ENCODE results near the gene KCNG3.

The KCNG3 gene

DNA sequence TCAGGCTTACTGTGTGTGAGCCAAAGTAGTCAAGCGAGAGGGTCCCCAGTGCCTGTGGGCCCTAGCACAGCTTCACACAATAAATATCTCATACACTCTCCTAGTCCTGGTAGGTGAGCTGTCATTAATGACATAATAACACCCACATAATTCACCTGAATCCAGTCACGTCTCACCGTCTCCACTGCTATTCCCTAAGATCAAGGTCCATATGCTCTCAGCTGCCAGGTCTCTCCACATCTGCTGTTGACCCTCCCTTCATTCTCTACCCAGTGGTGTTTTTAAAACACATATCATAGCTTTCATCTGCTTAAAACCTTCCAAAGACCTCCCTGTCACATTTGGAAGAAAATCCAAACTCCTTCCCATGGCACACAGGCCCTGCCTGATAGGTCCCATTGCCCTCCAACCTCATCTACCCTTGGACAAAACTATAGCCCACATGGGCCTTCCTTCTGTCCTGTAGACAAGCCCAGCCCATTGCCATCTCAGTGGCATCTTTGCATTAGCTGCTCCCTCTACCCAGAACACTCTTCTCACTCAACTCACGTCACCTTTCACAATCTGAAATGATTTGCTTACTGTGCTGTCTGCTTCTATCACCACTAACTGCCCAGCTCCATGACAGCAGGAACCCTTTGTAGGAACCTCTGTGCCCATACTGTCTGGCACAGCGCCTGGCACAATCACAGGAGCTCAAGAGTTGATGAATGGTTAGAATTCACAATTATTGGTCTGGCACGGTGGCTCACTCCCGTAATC is 7.5 kb downstream of the KCNG3 start:
- DNase-seq, result no peak

DNA sequence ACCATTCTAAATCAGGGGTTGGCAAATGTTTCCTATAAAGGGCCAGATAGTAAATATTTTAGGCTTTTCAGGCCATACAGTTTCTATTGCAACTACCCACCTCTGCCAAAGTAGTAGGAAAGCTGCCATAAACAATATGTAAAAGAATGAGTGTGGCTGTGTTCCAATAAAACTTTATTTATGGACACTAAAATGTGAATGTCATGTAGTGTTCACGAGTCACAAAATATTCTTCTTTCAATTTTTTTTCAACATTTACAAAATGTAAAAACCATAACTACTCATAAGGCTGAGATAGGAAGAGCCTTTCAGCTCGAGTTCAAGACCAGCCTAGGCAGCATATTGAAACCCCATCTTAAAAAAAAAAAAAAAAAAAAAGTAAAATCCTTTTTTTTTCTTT is 13.4 kb downstream of the KCNG3 start:
- DNase-seq, result no peak

DNA sequence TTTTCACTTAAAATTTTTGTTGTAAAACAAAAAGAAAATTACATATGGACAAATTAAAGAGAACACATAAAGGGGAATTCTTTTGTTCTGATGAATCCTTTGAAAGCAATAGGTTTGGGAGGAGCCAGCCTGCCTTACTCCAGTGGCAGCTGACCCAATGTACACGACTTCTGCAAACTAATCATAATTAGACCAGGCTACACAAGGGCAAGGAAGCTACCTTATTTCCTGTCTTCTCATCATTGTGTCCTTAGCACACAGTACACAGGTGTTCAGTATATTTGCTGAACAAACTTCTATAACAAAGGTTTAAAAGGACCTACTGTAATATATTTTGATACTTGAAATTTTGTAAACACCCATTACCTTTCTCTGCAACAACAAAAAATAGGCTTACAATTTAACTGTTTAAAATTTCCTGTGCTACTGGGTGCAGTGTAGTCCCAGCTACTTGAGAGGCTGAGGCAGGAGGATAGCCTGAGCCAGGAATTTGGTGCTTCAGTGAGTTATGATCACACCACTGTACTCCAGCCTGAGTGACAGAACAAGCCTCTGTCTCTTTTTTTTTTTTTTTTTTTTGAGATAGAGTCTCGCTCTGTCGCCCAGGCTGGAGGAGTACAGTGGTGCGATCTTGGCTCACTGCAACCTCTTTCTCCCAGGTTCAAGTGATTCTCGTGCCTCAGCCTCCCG is 18.9 kb downstream of the KCNG3 start:
- no peak for DNase-seq

DNA sequence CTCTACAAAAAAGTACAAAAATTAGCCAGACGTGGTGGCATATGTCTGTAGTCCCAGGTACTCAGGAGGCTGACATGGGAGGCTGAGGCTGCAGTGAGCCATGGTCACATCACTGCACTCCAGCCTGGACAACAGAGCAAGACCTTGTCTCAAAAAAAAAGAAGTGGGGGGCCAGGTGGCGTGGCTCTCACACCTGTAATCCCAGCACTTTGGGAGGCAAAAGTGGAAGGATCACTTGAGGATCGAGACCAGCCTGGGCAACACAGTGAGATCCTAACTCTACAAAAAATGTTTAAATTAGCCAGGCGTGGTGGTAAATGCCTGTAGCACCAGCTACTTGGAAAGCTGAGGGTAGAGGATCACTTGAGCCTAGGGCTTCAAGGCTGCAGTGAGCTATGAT is 23.1 kb downstream of the KCNG3 start:
- no peak for DNase-seq

DNA sequence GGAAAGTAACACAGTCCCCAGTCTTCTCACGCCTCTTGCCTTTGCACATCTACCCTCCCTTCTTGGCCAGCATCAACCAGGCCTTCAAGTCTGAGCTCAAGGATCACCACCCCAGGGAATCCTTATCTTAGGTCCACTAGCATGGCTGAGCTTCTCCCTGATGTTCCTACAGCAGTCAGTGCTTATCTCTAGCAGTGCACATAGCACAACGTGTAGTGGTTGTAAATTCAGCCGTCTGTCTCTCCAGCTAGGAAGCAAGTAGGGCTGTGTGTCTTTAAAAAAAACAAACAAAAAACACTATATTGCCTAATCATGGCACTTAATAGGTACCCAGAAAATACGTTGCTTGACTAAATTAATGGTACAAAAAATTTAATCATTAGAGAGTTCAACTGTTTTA is 29.2 kb downstream of the KCNG3 start:
- no peak for DNase-seq

DNA sequence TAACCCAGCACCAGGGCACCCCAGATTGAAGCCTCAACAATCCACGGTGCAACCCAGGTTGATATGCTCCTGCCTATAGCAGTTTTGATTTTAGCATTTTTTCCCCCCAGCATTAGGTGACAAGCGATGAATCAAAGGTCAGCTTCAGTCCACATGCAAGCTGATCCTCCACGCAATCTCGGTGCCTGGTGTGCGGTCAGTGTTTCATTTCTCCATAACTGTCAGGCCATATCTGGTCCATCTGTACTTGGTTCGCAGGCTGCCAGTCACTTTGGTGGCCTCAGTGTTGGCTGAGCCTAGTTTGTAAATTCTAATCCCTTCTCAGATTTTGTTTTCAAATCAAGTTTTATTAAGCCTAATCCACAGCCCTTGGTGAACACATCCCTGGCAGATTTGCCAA is 30.2 kb downstream of the KCNG3 start:
- DNase-seq, result no peak

DNA sequence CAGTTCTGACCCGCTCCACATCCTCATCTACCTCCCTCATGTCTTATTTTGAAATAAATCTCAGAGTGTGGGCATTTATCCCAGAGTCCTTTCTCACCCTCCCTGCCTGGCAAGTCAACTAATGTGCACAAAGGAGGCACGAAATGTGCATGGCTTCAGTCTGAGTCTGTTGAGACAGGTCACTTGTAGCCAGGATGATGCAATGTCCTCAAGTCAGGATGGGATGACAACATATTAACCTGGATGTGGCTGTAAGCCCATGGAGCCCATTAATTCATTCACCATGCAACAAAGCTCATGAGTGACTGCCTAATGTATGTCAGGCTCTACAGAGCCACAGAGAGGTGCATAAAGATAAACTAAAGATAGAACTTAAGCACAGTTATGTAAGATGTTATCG is 34.5 kb downstream of the KCNG3 start:
- DNase-seq, result no peak

DNA sequence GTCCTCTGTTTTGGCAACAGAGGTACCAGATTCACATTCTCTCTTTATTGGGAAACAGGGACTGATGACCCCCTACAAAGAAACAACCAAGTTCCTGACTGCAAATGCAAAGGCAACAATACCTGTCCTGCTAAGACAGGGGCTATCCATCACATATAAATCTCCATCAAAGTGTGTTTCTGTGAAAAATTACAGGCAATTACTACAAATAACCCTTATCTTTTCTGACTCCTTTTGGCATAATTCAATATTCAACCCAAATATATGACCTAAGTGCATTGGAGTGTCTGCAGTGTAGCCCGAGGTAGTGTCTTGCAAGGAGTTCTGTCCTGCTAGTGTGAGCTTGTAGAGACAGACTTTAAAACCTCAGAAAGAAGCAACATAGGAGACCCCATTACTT is 35.4 kb downstream of the KCNG3 start:
- no peak for DNase-seq

DNA sequence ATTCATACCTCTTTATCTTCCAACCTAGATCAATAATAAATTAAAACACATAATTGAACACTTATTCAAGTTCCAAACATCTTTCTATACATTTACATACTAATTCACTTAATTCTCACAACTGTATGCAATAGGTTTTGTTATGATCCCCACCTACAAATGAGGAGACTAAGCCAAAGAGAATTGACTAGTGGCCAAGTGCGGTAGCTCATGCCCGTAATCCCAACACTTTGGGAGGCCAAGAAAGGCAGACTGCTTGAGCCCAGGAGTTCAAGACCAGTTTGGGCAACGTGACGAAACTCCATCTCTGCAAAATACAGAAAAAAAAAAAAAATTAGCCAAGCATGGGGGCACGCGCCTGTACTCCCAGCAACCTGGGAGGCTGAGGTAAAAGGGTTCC is 36.8 kb downstream of the KCNG3 start:
- DNase-seq, result no peak

DNA sequence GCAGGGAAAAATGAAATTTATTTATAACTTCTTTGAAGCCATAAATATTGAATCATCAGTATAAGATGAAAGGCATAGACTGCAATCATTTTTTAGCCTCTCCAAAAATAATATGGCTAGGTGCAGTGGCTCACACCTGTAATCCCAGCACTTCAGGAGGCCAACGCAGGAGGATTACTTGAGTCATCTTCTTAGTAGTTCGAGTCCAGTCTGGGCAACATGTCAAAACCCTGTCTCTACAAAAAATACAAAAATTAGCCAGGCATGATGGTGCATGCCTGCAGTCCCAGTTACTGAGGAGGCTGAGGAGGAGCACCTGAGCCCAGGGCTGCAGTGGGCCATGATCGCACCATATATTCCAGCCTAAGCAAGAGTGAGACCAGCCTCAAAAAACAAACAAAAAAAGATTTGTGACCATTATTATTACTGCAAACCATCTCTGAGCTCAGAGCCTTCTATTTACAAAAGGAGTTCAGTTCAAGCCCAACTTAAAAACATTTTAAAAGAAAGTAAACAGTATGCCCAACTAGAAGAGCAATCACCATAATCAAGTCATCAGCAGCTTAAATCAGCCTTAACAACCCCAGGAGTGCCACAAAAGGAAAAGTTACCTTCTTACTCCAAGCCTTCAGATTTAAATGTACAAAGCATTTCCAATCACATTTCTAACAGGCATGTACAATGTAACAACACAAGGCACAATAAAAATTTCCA is 37.5 kb downstream of the KCNG3 start:
- no peak for DNase-seq

DNA sequence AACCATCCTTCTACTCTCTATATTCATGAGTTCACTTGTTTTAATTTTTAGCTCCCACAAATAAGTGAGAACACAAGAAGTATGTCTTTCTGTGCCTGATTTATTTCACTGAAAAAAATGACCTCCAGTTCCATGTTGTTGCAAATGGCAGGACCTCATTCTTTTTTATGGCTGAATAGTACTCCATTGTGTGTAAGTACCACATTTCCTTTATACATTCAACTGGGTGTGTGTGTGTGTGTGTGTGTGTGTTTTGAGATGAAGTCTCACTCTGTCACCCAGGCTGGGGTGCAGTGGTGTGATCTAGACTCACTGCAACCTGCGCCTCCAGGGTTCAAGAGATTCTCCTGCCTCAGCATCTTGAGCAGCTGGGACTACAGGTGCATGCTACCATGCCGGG is 41.2 kb downstream of the KCNG3 start:
- no peak for DNase-seq

DNA sequence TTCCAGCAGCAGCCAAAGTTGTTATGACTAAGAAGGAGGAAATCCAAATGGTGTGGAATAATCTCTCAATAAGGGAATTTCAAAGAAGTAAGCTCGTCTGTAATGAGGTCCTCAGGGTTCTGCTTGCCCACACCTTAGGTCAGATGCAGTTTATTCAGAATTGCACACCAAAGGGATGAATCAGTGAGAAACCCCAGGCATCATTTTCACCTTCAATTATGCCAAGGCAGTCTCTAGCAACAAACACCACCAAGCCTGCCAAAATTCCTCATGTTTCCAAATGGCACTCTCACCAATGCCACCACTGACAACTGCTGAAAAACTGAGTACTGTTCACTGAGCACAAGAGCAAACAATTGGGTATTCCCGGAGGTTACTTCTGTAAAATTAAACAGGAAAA is 43.6 kb downstream of the KCNG3 start:
- no peak for DNase-seq

DNA sequence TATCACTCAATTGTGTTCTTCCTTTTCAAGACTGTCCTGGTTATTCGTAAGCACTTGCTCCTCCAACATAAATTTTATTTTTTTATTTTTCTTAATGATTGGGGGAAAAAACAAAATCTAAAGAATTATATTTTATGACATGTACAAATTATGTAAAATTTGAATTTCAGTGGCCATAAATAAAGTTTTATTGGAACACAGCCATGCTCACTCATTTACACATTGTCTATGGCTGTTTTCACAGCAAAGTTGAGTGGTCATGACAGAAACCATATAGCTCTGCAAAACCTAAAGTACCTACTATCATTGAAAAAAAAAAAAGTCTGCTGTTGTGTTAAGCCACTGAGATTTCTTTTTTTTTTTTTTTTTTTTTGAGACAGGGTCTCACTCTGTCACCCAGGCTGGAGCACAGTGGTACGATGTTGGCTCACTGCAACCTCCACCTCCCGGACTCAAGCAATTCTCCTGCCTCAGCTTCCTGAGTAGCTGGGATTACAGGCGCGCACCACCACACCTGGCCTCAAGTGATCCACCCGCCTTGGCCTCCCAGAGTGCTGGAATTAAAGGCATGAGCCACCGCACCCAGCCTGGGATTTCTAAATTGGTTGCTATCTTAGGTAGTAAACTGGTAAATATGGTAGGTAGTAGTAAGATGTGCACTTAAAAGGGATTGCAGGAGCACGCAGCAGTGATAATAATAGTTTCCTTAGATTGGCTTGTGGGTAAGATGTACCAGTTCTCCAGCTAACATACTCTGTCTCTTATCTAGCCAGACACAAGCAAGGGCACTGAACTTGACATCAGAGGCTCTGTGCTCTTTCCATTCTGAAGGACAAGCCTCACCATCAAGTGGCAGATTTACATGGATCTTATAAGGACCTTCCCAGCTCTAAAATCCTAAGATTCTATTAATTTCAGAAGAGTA is 44.4 kb downstream of the KCNG3 start:
- DNase-seq, result no peak

DNA sequence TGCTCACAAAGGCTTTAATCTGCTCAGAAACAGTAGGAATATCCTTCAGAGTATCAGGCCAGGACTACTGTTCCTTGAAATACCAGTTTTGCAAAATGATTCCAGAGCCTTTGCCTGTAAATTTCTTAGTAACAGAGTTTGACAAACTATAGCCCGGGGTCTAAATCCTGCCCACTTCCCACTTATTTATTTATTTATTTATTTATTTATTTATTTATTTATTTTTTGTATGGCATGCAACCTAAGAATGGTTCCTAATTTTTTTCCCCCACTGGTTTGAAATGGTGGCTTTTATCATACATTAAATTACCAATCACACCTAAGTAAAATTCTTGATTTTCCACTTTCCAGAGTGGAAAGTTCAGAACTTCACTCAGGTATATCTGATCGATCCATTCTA is 45.6 kb downstream of the KCNG3 start:
- no peak for DNase-seq

DNA sequence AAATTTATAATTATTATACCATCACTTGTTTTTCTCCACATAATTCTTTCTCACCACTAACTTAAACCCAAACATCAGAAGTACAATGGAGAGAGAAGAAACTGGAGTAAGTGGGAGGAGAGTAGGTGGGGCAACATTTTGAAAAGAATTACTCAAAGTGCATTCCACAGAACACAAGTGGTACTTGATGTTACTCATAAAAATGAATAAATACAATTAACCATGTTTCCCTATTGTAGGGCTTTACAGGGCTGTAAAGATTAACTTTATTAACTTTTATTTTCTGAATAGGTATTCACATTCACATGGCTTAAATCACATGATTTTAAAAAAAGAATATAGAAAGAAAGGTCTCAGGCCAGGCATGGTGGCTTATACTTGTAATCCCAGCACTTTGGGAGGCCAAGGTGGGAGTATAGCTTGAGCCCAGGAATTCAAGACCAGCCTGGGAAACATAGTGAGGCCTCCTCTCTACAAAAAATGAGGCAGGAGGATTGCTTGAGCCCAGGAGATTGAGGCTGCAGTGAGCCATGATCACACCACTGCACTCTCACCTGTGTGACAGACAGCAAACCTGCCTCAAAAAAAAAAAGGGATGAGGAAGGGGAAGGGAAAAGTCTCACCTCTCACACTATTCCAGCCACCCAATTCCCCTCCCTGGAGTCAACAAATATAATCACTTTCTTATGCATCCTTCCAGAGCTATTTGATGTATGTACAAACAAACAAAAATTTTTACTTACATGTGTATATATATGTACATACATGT is 47.1 kb downstream of the KCNG3 start:
- no peak for DNase-seq

DNA sequence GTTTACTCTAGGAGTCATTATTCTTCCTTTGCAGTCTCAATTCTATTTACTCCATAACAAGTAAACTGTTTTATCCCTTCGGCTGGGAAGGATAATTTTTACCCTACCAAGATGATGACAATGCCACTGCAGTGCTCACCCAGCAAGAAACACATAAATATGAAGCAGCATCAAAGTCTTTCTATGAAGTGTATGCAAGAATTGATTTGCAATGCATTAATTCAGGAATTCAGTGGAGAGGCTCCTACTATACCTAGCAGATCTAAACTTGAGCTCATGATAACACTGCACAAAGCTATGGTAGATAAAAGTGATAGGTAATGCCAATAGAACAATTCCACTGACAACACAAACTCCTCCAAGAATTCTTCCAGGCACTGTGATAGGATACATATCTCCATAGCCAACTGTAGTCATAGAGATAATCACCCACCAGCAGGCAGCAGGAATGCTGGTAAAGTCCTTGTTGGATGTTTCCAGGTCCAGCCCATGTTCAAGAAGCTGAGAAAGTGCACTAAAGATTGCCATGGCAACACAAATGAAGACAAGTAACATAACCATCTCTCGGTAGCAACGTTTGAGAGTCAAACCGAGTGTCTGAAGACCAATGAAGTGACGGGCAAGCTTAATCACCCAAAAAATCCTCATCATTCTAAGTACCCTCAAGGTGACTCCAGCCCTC is 49.9 kb downstream of the KCNG3 start:
- DNase-seq, result no peak

DNA sequence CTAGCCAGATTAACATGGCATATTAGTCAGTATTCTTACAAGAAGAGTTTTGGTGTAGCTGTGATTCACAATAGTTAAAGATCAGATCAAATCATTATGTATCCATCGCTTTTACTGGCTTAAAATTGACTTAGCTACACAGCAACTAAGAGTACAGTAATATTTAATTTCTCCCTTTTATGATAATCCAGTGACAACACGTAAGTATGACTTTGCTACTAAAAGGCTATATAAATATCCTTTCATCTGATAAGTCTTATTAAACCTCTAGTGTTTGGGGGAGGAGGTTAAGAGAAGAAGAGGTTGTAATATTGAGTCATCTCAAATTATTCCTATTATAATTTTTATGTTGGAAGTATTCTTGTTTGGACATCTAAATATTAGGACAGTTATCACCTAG is 51.0 kb downstream of the KCNG3 start:
- DNase-seq, result no peak

DNA sequence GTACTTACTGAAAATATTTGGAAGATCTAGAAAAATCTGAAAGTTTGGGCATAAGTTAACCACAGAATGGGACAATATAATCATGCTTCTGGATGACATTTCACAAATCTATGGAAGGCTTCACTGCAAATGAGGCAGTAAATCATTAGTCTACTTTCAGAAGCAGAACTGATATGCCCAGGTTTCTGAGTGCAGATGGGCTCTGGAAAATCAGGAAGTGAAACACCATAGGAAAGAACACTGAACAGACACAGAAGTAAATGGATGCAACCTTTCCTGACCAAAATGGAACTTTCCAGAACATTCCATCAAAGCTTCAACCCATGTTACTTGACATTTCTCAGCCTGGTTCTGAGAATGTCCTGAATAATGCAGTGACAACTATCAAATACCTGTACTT is 55.1 kb downstream of the KCNG3 start:
- DNase-seq, result no peak

DNA sequence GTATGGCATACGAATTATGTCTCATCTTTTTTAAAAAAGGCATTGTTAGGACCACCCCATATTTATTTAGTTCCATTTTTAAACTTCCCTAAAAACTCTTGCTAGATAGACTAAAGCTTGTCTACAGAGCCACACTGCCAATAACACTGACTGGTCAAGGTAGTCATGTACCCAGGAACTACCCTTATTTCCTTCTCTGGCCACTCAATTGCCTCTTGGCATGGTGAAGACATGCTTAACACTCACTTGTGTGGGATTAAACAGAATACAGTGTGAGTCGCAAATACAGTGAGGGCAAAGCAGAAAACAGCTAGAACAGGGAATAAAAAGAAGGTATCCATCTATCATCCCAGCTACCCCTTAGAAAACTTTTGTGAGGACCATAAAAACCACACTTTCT is 57.4 kb downstream of the KCNG3 start:
- DNase-seq, result no peak

DNA sequence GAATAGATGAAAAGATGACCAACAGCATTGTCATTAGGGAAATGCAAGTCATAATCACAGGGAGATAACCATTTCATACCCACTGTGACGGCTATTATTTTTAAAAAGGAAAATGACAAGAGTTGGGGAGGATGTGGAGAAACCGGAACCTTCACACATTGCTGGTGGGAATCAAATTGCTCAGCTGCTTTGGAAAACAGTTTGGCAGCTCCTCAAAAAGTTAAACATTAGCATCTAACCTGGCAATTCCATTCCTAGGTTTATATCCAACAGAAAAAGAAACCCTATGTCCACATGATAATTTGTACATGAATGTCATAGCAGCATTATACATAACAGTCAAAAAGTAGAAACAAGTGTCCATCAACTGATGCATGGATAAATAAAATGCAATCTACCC is 58.2 kb downstream of the KCNG3 start:
- no peak for DNase-seq

DNA sequence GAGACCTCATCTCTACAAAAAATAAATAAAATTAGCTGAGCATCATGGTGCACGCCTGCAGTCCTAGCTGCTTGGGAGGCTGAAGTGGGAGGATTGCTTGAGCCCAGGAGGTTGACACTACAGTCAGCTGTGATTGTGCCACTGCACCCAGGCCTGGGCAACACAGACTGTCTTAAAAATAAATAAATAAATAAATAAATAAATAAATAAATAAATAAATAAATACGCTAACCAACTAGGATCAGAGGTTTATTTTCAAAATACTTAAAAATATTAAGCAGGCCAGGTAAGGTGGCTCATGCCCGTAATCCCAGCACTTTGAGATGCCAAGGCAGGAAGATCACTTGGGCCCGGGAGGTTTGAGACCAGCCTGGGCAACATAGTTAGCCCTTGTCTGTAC is 63.6 kb downstream of the KCNG3 start:
- DNase-seq, result no peak

DNA sequence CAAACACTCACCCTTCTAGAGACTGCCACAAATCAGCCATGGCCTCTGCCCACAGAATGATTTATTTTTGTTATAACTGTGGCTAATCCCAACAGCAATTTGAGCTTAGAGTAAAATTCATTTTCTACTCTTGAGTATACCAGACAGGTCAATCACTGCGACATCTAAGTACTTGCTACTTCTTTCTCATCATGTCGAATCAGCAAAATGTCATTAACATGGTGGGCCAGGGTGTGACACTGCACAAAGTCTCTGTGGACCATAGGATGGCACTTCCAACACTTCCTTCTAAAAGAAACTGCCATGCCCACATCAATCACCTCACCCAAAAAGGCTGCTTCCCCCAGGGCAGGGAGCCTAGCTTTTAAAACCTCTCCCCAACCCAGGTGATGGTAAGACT is 64.4 kb downstream of the KCNG3 start:
- no peak for DNase-seq
